HepG2 (cell line): ENCODE results near the gene NELFB. TPM values are rescaled to one million over a fixed set of nuclear protein-coding genes. Genes with fewer than 3 reads are reported as not detected.

Source experiments
- ARID4A ChIP-seq: sonication (generic); formaldehyde crosslinking; IDR thresholded peaks from 2 replicates; pipeline ENCODE4 v1.5.0; 2020; ENCODE audit warnings: mild to moderate bottlenecking, missing genetic modification reagents, borderline replicate concordance
- FIP1L1 ChIP-seq: fragments of 200-400 bp; formaldehyde crosslinking; IDR thresholded peaks from 2 replicates; pipeline ENCODE4 v1.6.1; 2018; ENCODE audit warnings: low read depth, mild to moderate bottlenecking, low read length, moderate library complexity, borderline replicate concordance; ENCODE audit not compliant: insufficient read depth
- GRHL1 ChIP-seq: sonication (generic); formaldehyde crosslinking; conservative IDR thresholded peaks from 2 replicates; pipeline ENCODE4 v1.8.0; 2022; ENCODE audit warnings: missing genetic modification reagents
- HNRNPUL1 ChIP-seq: fragments of 200-400 bp; formaldehyde crosslinking; IDR thresholded peaks from 2 replicates; pipeline ENCODE4 v1.6.1; 2017; ENCODE audit warnings: low read depth, mild to moderate bottlenecking, low read length, moderate library complexity
- JUNB ChIP-seq: sonication (generic); formaldehyde crosslinking; IDR thresholded peaks from 2 replicates; pipeline ENCODE4 v1.8.0; 2022; ENCODE audit warnings: missing genetic modification reagents, mild to moderate bottlenecking, borderline replicate concordance
- NFIC ChIP-seq: IDR thresholded peaks from 2 replicates; pipeline ENCODE4 v1.6.1; 2012; ENCODE audit warnings: mild to moderate bottlenecking, low read length, inconsistent platforms
- PAF1 ChIP-seq: IDR thresholded peaks from 2 replicates; pipeline ENCODE4 v1.6.1; 2016; ENCODE audit warnings: missing genetic modification reagents, missing compliant biosample characterization
- PAWR ChIP-seq: sonication (generic); formaldehyde crosslinking; IDR thresholded peaks from 2 replicates; pipeline ENCODE4 v1.4.0; 2020; ENCODE audit warnings: missing genetic modification reagents, mild to moderate bottlenecking, borderline replicate concordance
- PHF21A ChIP-seq: sonication (generic); formaldehyde crosslinking; IDR thresholded peaks from 2 replicates; pipeline ENCODE4 v1.5.0; 2020; ENCODE audit warnings: mild to moderate bottlenecking, missing genetic modification reagents
- RBM22 ChIP-seq: fragments of 200-400 bp; formaldehyde crosslinking; optimal IDR thresholded peaks from 2 replicates; pipeline ENCODE3; 2017; ENCODE audit warnings: mild to moderate bottlenecking, low read length, moderate library complexity
- SNAPC4 ChIP-seq: sonication (generic); formaldehyde crosslinking; IDR thresholded peaks from 2 replicates; pipeline ENCODE4 v1.4.0; 2020; ENCODE audit warnings: mild to moderate bottlenecking, missing genetic modification reagents
- TBP ChIP-seq: sonication (generic); formaldehyde crosslinking; IDR thresholded peaks from 2 replicates; pipeline ENCODE4 v1.5.0; 2020; ENCODE audit warnings: missing genetic modification reagents
- ZBTB38 ChIP-seq: sonication (generic); formaldehyde crosslinking; IDR thresholded peaks from 2 replicates; pipeline ENCODE4 v1.5.1; 2020; ENCODE audit warnings: mild to moderate bottlenecking, missing genetic modification reagents
- ZIK1 ChIP-seq: sonication (generic); formaldehyde crosslinking; IDR thresholded peaks from 2 replicates; pipeline ENCODE4 v1.5.0; 2020; ENCODE audit warnings: mild to moderate bottlenecking, low read depth, missing genetic modification reagents, borderline replicate concordance
- ZNF34 ChIP-seq: sonication (generic); formaldehyde crosslinking; IDR thresholded peaks from 2 replicates; pipeline ENCODE4 v1.4.0; 2020; ENCODE audit warnings: mild to moderate bottlenecking, missing genetic modification reagents, borderline replicate concordance
- ZNF567 ChIP-seq: sonication (generic); formaldehyde crosslinking; IDR thresholded peaks from 2 replicates; pipeline ENCODE4 v1.8.1; 2023; ENCODE audit warnings: mild to moderate bottlenecking, missing genetic modification reagents, borderline replicate concordance
- ZNF740 ChIP-seq: sonication (generic); formaldehyde crosslinking; IDR thresholded peaks from 2 replicates; pipeline ENCODE4 v1.4.0; 2020; ENCODE audit warnings: missing genetic modification reagents
- polyA plus RNA-seq, 8 experiments: library from polyadenylated mRNA; depleted of rRNA in 3 of 8; stranded (reverse) in 7 of 8; unstranded in 1 of 8; fragments of >200 nt; fragmentation: Illumina TruSeq in 4 of 8; extraction: Trizol in 4 of 8; gene quantifications; 2 replicates each; pipeline versions ENCODE4 v1.2.1 to v1.2.3, GENCODE V29; 2011 to 2016; ENCODE audit warnings: low read depth in 4 of 8, missing spikeins in 1 of 8, mixed read lengths in 1 of 8; ENCODE audit not compliant: insufficient read depth in 1 of 8
- total RNA-seq, 5 experiments: library from RNA; depleted of rRNA; stranded (reverse); fragments of >200 nt; fragmentation: Illumina TruSeq; extraction: Trizol; gene quantifications; 2 replicates each; pipeline ENCODE4 v1.2.3, GENCODE V29; 2016; ENCODE audit warnings: low read depth in 1 of 5

Gene NELFB
- total and polyA plus RNA-seq, 2 of the 13 experiments (the other 11 are each of a cell fraction or from before 2014, with no cell fraction given), result 26.5 to 45.8 TPM

- no peak for TF ChIP-seq SNAPC4
- TF ChIP-seq GRHL1 (CRISPR knock-in tag), result no peak
- TF ChIP-seq ZBTB38 (CRISPR knock-in tag), result peak; percentile 79
- 0 out of 2 replicates have a peak, but pooled peaks have one; percentile 26 for TF ChIP-seq ZIK1
- TF ChIP-seq ZNF567, result no peak
- TF ChIP-seq NFIC, result no peak
- peak; percentile 40 for TF ChIP-seq ZNF740
- TF ChIP-seq PAF1, result no peak
- no peak for TF ChIP-seq PAWR
- peak; percentile 87 for TF ChIP-seq ARID4A (CRISPR knock-in tag)
- no peak for TF ChIP-seq RBM22
- no peak for TF ChIP-seq JUNB (CRISPR knock-in tag)
- TF ChIP-seq ZNF34 (CRISPR knock-in tag), result no peak
- no peak for TF ChIP-seq FIP1L1
- no peak for TF ChIP-seq TBP
- peak; percentile 94 for TF ChIP-seq PHF21A
- no peak for TF ChIP-seq HNRNPUL1
These were observed 22.4 kb downstream of the NELFB start, which contains the start of gene TOR4A (continued) for GRCh38 chr9:137277329-137278041.
